HG03095 (cell line): ENCODE measurements around the gene MEIS2.

Experiments used
- ATAC-seq: cut with Tn5 transposase; IDR thresholded peaks from one replicate; pipeline ENCODE4 v1.9.1; 2021; ENCODE audit warnings: moderate library complexity; ENCODE audit not compliant: unreplicated experiment

MEIS2 gene

GRCh38 chr15:36966708-36967107 is 133.6 kb downstream of the MEIS2 start:
- ATAC-seq: no peak

GRCh38 chr15:36965570-36966342 is 134.6 kb downstream of the MEIS2 start:
- no peak for ATAC-seq

- ATAC-seq: no peak
These were observed 135.7 kb downstream of the MEIS2 start for GRCh38 chr15:36964626-36965025.

- no peak for ATAC-seq
These were observed 138.4 kb downstream of the MEIS2 start for GRCh38 chr15:36961956-36962355.

- no peak for ATAC-seq
These were observed 139.5 kb downstream of the MEIS2 start for GRCh38 chr15:36960947-36961227.

- ATAC-seq: no peak
These were observed 140.0 kb downstream of the MEIS2 start for GRCh38 chr15:36960179-36960946.

- no peak for ATAC-seq
These were observed 140.6 kb downstream of the MEIS2 start for GRCh38 chr15:36959746-36960145.

GRCh38 chr15:36958606-36959005 is 141.7 kb downstream of the MEIS2 start:
- ATAC-seq: no peak

- ATAC-seq: no peak
These were observed 145.9 kb downstream of the MEIS2 start for GRCh38 chr15:36954486-36954885.

- ATAC-seq: no peak
These were observed 147.0 kb downstream of the MEIS2 start for GRCh38 chr15:36953346-36953745.

- ATAC-seq: no peak
These were observed 148.6 kb downstream of the MEIS2 start for GRCh38 chr15:36951731-36952247.

- ATAC-seq: no peak
These were observed 150.0 kb downstream of the MEIS2 start for GRCh38 chr15:36950371-36950770.

- ATAC-seq: no peak
These were observed 151.4 kb downstream of the MEIS2 start for GRCh38 chr15:36948982-36949381.

GRCh38 chr15:36947035-36947719 is 153.2 kb downstream of the MEIS2 start:
- ATAC-seq: no peak

GRCh38 chr15:36944442-36944841 is 155.9 kb downstream of the MEIS2 start:
- ATAC-seq: no peak

- ATAC-seq: no peak
These were observed 156.6 kb downstream of the MEIS2 start for GRCh38 chr15:36943508-36944361.

- ATAC-seq: no peak
These were observed 158.0 kb downstream of the MEIS2 start for GRCh38 chr15:36942248-36942827.

- ATAC-seq: no peak
These were observed 158.6 kb downstream of the MEIS2 start for GRCh38 chr15:36941798-36942197.

GRCh38 chr15:36940636-36941260 is 159.6 kb downstream of the MEIS2 start:
- no peak for ATAC-seq

GRCh38 chr15:36940219-36940618 is 160.1 kb downstream of the MEIS2 start:
- no peak for ATAC-seq
